Measurements from ENCODE around the gene BGN.

GRCh38 chrX:153488231-153488914 lies 6.4 kb upstream of the BGN start:
- TF ChIP-seq, protein P1, sequence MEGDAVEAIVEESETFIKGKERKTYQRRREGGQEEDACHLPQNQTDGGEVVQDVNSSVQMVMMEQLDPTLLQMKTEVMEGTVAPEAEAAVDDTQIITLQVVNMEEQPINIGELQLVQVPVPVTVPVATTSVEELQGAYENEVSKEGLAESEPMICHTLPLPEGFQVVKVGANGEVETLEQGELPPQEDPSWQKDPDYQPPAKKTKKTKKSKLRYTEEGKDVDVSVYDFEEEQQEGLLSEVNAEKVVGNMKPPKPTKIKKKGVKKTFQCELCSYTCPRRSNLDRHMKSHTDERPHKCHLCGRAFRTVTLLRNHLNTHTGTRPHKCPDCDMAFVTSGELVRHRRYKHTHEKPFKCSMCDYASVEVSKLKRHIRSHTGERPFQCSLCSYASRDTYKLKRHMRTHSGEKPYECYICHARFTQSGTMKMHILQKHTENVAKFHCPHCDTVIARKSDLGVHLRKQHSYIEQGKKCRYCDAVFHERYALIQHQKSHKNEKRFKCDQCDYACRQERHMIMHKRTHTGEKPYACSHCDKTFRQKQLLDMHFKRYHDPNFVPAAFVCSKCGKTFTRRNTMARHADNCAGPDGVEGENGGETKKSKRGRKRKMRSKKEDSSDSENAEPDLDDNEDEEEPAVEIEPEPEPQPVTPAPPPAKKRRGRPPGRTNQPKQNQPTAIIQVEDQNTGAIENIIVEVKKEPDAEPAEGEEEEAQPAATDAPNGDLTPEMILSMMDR (tag by site-specific recombination; IDR thresholded peaks at IDR 0.05), result no peak
- TF ChIP-seq, protein P2, sequence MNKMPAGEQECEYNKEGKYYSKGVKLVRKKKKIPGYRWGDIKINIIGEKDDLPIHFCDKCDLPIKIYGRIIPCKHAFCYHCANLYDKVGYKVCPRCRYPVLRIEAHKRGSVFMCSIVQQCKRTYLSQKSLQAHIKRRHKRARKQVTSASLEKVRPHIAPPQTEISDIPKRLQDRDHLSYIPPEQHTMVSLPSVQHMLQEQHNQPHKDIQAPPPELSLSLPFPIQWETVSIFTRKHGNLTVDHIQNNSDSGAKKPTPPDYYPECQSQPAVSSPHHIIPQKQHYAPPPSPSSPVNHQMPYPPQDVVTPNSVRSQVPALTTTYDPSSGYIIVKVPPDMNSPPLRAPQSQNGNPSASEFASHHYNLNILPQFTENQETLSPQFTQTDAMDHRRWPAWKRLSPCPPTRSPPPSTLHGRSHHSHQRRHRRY (tag by site-specific recombination; IDR thresholded peaks at IDR 0.05), result no peak
- TF ChIP-seq, protein P3, sequence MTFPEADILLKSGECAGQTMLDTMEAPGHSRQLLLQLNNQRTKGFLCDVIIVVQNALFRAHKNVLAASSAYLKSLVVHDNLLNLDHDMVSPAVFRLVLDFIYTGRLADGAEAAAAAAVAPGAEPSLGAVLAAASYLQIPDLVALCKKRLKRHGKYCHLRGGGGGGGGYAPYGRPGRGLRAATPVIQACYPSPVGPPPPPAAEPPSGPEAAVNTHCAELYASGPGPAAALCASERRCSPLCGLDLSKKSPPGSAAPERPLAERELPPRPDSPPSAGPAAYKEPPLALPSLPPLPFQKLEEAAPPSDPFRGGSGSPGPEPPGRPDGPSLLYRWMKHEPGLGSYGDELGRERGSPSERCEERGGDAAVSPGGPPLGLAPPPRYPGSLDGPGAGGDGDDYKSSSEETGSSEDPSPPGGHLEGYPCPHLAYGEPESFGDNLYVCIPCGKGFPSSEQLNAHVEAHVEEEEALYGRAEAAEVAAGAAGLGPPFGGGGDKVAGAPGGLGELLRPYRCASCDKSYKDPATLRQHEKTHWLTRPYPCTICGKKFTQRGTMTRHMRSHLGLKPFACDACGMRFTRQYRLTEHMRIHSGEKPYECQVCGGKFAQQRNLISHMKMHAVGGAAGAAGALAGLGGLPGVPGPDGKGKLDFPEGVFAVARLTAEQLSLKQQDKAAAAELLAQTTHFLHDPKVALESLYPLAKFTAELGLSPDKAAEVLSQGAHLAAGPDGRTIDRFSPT (tag by site-specific recombination; IDR thresholded peaks at IDR 0.05), result no peak
- TF ChIP-seq ZSCAN18 (tag by site-specific recombination; IDR thresholded peaks at IDR 0.05), result no peak
- no peak for TF ChIP-seq ZNF426 (tag by site-specific recombination; IDR thresholded peaks at IDR 0.05)
